Endothelial cell of umbilical vein (primary cell): Measurements from ENCODE around the gene PLPP7. TPM values are rescaled to one million over a fixed set of nuclear protein-coding genes. Genes with fewer than 3 reads are reported as not detected.

Experiments
- BruUV-seq: library from RNA; stranded (reverse); fragments of 400-500 nt; replicated peaks from 2 replicates; lab custom pipeline; 2021; lab: Mats Ljungman, UMichigan
- CTCF ChIA-PET: fragments of 300-600, 350-600 bp; sonication (Branson Sonifier 250); formaldehyde crosslinking; loops from one replicate; lab custom pipeline; 2021; ENCODE audit warnings: antibody characterized with exemption, inconsistent platforms; lab: Charles Lee
- POLR2A ChIA-PET: fragments of 300-600, 350-600 bp; sonication (Branson Sonifier 250); formaldehyde crosslinking; loops from one replicate; lab custom pipeline; 2021; ENCODE audit warnings: antibody characterized with exemption, inconsistent platforms; lab: Charles Lee
- DNase-seq: peaks from one replicate; pipeline ENCODE4 v3.0.0-alpha.2; 2011; ENCODE audit warnings: low read depth, low spot score
- FAIRE-seq: peaks from 2 replicates; lab custom pipeline; 2011; peaks lifted over from hg19 to GRCh38; lab: Jason Lieb, UNC
- H2AFZ ChIP-seq: 2 replicates; pipeline ENCODE4 v1.6.0; 2012; ENCODE audit warnings: low read depth, low read length, control low read depth, inconsistent platforms
- H3K27ac ChIP-seq: 2 replicates; pipeline ENCODE4 v1.5.1; 2011; ENCODE audit warnings: low read depth, mild to moderate bottlenecking, control low read depth, low read length, moderate library complexity; ENCODE audit not compliant: insufficient read depth
- H3K27me3 ChIP-seq, 2 experiments: 2 replicates each; pipeline versions ENCODE4 v1.6.0 to v1.6.1; 2011; ENCODE audit warnings: low read length in 2 of 2, mixed read lengths in 1 of 2; ENCODE audit not compliant: control insufficient read depth in 2 of 2, insufficient read depth in 2 of 2
- H3K36me3 ChIP-seq, 2 experiments: 2 replicates in 1 of 2; 3 replicates in 1 of 2; pipeline ENCODE4 v1.5.1; 2011; ENCODE audit warnings: low read length in 2 of 2, mild to moderate bottlenecking in 1 of 2, moderate library complexity in 1 of 2; ENCODE audit not compliant: control insufficient read depth in 2 of 2, insufficient read depth in 2 of 2; ENCODE audit errors: extremely low read depth in 1 of 2
- H3K4me1 ChIP-seq: 3 replicates; pipeline ENCODE4 v1.5.1; 2011; ENCODE audit warnings: mild to moderate bottlenecking, low read length; ENCODE audit not compliant: control insufficient read depth, insufficient read depth; ENCODE audit errors: extremely low read depth
- H3K4me2 ChIP-seq: 2 replicates; pipeline ENCODE4 v1.6.1; 2011; ENCODE audit warnings: low read length, control low read depth, mixed read lengths; ENCODE audit not compliant: insufficient read depth
- H3K4me3 ChIP-seq, 3 experiments: fragments of 200-600 bp in 1 of 3; sonication (generic), shearing (Covaris generic) in 1 of 3; replicated peaks in 1 of 3; 2 replicates each; pipeline ENCODE4 v1.5.1; 2011 to 2016; ENCODE audit warnings: control low read depth in 3 of 3, low read length in 3 of 3, mild to moderate bottlenecking in 2 of 3, inconsistent platforms in 1 of 3, low read depth in 1 of 3, moderate library complexity in 1 of 3; ENCODE audit not compliant: insufficient read depth in 1 of 3
- H3K79me2 ChIP-seq: 2 replicates; pipeline ENCODE4 v1.6.0; 2012; ENCODE audit warnings: low read length, inconsistent platforms; ENCODE audit not compliant: control insufficient read depth, insufficient read depth
- H3K9ac ChIP-seq: replicated peaks from 2 replicates; pipeline ENCODE3; 2011; ENCODE audit warnings: low read length, control low read depth; ENCODE audit not compliant: insufficient read depth; ENCODE audit errors: extremely low read depth
- H3K9me1 ChIP-seq: replicated peaks from 3 replicates; pipeline ENCODE4 v1.6.0; 2011; ENCODE audit warnings: mild to moderate bottlenecking, low read length; ENCODE audit not compliant: control insufficient read depth, insufficient read depth; ENCODE audit errors: extremely low read depth
- H3K9me3 ChIP-seq: replicated peaks from 2 replicates; pipeline ENCODE4 v1.5.1; 2012; ENCODE audit warnings: low read length, inconsistent platforms; ENCODE audit not compliant: control insufficient read depth, insufficient read depth
- H4K20me1 ChIP-seq: replicated peaks from 2 replicates; pipeline ENCODE3; 2011; ENCODE audit warnings: mild to moderate bottlenecking, low read length; ENCODE audit not compliant: control insufficient read depth, insufficient read depth; ENCODE audit errors: extremely low read depth
- EZH2 ChIP-seq: IDR thresholded peaks from 2 replicates; pipeline ENCODE4 v1.6.1; 2012; ENCODE audit warnings: borderline replicate concordance, low read depth, mild to moderate bottlenecking, moderate library complexity, low read length, inconsistent platforms; ENCODE audit not compliant: severe bottlenecking
- FOS ChIP-seq: IDR thresholded peaks from 2 replicates; pipeline ENCODE4 v1.6.1; 2011; ENCODE audit warnings: mild to moderate bottlenecking, low read length, moderate library complexity, borderline replicate concordance; ENCODE audit not compliant: insufficient read depth
- GATA2 ChIP-seq: IDR thresholded peaks from 2 replicates; pipeline ENCODE4 v1.7.0; 2011; ENCODE audit warnings: low read depth, mild to moderate bottlenecking, moderate library complexity, mixed read lengths, low read length; ENCODE audit not compliant: insufficient read length, insufficient read depth
- JUN ChIP-seq: IDR thresholded peaks from 2 replicates; pipeline ENCODE4 v1.6.1; 2011; ENCODE audit warnings: borderline replicate concordance, low read depth; ENCODE audit not compliant: insufficient read length, insufficient read depth
- MYC ChIP-seq: IDR thresholded peaks from one replicate; pipeline ENCODE4 v1.6.1; 2011; ENCODE audit warnings: mild to moderate bottlenecking, low read depth, low read length
- POLR2A ChIP-seq: IDR thresholded peaks from 2 replicates; pipeline ENCODE4 v1.6.1; 2012; ENCODE audit warnings: low read depth, mild to moderate bottlenecking, control low read depth, low read length
- POLR2AphosphoS5 ChIP-seq: IDR thresholded peaks from 2 replicates; pipeline ENCODE4 v1.6.1; 2012; ENCODE audit warnings: low read depth, mild to moderate bottlenecking, control low read depth, low read length, moderate library complexity; ENCODE audit not compliant: insufficient read depth
- dilution Hi-C: fragments of 300-500 bp; cut with MboI; formaldehyde crosslinking; loops from one replicate; pipeline ENCODE4 v1.15.0; 2019; ENCODE audit warnings: low sequenced_read_pairs; ENCODE audit not compliant: extremely low pct_ligation_motif_present
- intact Hi-C: fragments of 100-400 bp; cut with micrococcal nuclease; formaldehyde crosslinking; loops from one replicate; pipeline ENCODE4 v1.10.0; 2022
- polyA plus RNA-seq, 4 experiments: library from polyadenylated mRNA; depleted of rRNA in 3 of 4; stranded (reverse) in 3 of 4; unstranded in 1 of 4; fragments of >200 nt; gene quantifications; 2 replicates each; pipeline versions ENCODE4 v1.2.1 to v1.2.3, GENCODE V29; 2011 to 2012; ENCODE audit warnings: missing spikeins in 1 of 4
- total RNA-seq: library from RNA; stranded (reverse); gene quantifications from 2 replicates; pipeline ENCODE4 v1.2.3, GENCODE V29; 2021
- TF ChIP-seq, protein P1 (sequence below): IDR thresholded peaks from 2 replicates; pipeline ENCODE4 v1.6.1; 2011; ENCODE audit not compliant: insufficient read depth, insufficient read length
- TF ChIP-seq, protein P2 (sequence below), 2 donors: IDR thresholded peaks; 1 replicate in 1 of 2; 2 replicates in 1 of 2; pipeline ENCODE4 v1.5.1; 2011; ENCODE audit warnings: low read length in 2 of 2, mild to moderate bottlenecking in 2 of 2, moderate library complexity in 2 of 2, control low read depth in 1 of 2, inconsistent platforms in 1 of 2, low read depth in 1 of 2; ENCODE audit not compliant: insufficient read depth in 1 of 2; ENCODE audit errors: extremely low read depth in 1 of 2

The PLPP7 gene
- total and polyA plus RNA-seq, 2 donors (not counting 3 experiments of a cell fraction or from before 2014, with no cell fraction given), result 2.1 to 2.7 TPM

DNA sequence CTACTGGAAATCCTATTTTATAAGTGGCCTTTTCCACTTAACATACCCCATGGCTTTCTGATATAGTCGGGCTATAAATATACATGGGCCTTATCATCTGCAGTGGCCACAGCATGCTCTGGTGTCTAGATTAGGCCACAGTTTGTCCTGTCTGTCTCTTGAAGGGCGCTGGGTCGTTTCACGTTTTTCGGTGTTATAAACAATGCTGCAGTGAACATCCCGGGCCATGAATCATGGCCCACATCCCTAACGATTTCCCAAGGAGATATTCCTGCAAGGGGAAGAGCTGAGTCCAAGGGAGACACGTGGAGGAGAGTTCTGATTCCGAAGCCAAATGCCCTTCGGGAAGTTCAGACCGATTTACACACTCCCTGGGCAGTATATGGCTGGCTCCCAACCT lies 8.4 kb downstream of the PLPP7 start:
- intact Hi-C loops (no loop called here), dilution Hi-C loops (no loop called here)
- ChIA-PET POLR2A (no interaction called here), CTCF (interaction anchor here (0.7 to 1.7 kb wide), 3 partner anchors 26 to 241 kb away, joined by 3 to 4 read pairs (median 4); no protein-coding TSS in a partner anchor)
- H3K27me3 ChIP-seq, result no peaks in the 10 kb centered on the region
- DNase-seq (no peak), FAIRE-seq (no peak)
- H2AFZ ChIP-seq, result no peak overlapping the region
- H3K79me2 ChIP-seq, result no peaks in the 10 kb centered on the region
- no TSS peak for BruUV-seq
- no peak overlapping the region for H3K9ac ChIP-seq
- no peaks in the 10 kb centered on the region for H3K9me1 ChIP-seq
- H3K36me3 ChIP-seq, result no peaks in the 10 kb centered on the region
- H3K27ac ChIP-seq, result no peak overlapping the region
- no peaks in the 10 kb centered on the region for H3K4me1 ChIP-seq
- no peaks in the 10 kb centered on the region for H3K9me3 ChIP-seq
- no peak overlapping the region for H3K4me3 ChIP-seq
- no peak overlapping the region for H3K4me2 ChIP-seq
- H4K20me1 ChIP-seq, result no peaks in the 10 kb centered on the region
- TF ChIP-seq FOS (no peak), EZH2 (no peak), POLR2A (no peak), MYC (no peak), POLR2AphosphoS5 (no peak), GATA2 (no peak), JUN (no peak)
- TF ChIP-seq, protein P1, sequence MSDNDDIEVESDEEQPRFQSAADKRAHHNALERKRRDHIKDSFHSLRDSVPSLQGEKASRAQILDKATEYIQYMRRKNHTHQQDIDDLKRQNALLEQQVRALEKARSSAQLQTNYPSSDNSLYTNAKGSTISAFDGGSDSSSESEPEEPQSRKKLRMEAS, result no peak
- TF ChIP-seq, protein P2, sequence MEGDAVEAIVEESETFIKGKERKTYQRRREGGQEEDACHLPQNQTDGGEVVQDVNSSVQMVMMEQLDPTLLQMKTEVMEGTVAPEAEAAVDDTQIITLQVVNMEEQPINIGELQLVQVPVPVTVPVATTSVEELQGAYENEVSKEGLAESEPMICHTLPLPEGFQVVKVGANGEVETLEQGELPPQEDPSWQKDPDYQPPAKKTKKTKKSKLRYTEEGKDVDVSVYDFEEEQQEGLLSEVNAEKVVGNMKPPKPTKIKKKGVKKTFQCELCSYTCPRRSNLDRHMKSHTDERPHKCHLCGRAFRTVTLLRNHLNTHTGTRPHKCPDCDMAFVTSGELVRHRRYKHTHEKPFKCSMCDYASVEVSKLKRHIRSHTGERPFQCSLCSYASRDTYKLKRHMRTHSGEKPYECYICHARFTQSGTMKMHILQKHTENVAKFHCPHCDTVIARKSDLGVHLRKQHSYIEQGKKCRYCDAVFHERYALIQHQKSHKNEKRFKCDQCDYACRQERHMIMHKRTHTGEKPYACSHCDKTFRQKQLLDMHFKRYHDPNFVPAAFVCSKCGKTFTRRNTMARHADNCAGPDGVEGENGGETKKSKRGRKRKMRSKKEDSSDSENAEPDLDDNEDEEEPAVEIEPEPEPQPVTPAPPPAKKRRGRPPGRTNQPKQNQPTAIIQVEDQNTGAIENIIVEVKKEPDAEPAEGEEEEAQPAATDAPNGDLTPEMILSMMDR (IDR thresholded peaks at IDR 0.05; ENCODE audit: extremely low read depth in 1 of 2, insufficient read depth in 1 of 2, low read depth in 1 of 2, low read length in 2 of 2), result no peak
